Ecto neural progenitor cell (in vitro differentiated cells): Measurements from ENCODE around the gene AP2A2.

Experiments
- DNase-seq: peaks from one replicate; pipeline ENCODE4 v3.0.0-alpha.2; 2018; ENCODE audit warnings: low spot score

The AP2A2 gene

GRCh38 chr11:996681-997080 is 71.0 kb downstream of the AP2A2 start:
- no peak for DNase-seq

GRCh38 chr11:997907-998306 is 72.2 kb downstream of the AP2A2 start:
- no peak for DNase-seq

- no peak for DNase-seq
Measured at GRCh38 chr11:999009-999408, 73.3 kb downstream of the AP2A2 start.

DNA sequence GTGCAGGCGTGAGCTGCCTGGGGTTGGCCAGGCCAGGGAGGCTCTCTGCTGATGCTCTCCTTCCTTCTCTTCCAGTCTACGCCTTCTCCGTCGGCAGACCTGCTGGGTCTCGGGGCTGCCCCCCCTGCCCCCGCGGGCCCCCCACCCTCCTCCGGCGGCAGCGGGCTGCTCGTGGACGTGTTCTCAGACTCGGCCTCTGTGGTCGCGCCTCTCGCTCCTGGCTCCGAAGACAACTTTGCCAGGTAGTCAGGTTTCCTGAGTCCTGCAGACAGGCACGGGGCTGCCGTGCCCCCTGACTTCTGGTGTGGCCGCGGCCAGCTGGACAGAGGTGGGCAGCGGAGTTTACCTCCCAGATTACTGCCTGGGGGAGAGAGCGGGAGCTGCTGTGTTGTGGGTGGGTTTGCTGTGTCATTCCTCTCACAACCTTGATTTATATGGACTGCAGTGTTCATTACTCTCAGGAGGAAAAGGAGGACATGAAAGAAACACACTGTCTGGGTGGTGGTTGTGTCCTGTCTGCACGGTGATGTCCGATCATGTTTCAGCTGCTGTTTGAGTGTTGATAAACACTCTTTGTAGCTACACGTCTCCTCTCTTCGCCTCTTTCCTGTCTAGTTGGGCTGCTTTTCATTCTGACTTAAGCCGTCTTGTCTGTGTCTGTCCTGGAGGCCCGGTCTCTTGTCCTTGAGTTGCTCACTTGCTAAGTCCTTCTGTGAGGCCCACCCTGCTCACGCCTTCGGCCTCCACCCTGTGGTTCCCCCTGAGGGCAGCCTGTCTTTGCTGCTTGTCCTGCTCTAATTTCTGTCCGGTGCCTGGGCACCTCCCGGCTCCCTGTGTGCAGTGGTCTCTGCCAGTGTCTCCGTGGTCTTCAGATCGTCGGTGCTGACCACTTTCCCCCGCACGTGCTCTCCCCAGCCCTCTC is 74.9 kb downstream of the AP2A2 start:
- DNase-seq = no peak

GRCh38 chr11:1001617-1002405 is 76.1 kb downstream of the AP2A2 start:
- DNase-seq = no peak

DNA sequence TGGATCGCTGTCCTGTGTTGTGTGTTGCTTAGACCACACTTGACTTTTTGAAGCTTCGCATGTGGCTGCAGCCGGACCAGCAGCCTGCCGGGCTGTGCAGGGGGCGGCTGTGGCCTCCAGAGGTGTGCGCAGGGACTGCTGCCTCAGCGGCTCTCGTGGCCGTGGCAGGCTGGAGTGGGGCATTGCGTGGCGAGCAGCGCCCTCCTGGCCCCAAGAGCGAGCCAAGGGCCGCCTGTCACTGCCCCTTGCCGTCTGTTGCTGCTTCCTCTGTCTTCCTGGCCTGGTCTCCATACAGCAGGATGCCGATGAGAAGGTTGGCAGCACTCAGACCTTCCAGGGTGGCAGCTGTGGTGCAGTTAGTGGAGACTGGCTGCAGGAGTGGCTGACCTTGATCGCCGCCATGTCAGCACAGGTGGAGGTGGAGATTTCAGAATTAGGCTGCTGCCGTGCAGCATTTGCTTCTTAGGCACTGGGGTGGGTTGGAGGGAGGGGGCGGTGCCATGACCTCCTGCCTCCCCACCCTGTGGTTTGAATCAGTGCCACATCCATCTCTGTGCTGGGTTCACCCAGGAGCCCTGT is 76.8 kb downstream of the AP2A2 start:
- no peak for DNase-seq

DNA sequence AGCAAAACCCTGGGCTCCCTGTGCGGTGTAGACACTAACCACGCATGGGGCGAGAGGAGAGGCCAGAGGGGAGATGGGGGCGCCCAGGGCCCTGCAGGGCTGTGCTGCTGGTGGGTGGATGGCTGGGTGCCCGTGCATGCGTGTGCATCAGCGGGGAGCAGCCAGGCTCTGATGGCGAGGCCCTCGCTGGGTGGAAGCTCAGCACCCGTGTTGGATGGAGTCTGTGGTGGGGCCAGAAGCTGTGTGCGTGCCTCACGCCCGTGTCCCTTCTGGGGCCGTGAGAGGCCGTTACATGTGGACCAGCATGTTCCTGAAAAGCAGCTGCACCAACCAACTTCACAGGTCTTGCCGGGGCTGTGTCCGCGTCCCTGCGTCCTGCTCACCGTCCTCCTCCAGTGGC is 77.5 kb downstream of the AP2A2 start:
- no peak for DNase-seq

GRCh38 chr11:1005928-1006327 is 80.3 kb downstream of the AP2A2 start:
- no peak for DNase-seq

DNA sequence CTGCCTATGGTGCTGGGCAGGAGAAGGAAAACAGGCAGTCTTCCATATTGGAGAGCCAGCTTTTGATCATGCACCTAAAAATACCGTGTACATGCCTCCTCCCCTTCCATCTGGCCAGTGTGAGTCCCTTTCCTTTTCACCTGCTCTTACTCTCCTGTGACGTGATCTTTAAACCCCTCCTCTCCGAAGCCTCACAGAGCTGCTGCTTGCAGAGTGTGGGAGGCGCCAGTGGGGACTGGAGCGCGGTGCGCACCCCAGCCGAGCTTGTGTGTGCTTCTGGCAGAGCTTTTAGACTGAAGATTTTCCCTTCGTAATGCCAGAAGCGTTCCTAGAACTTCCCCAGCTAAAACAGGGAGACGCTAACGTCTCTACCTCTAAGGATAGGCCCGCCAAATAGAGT is 81.1 kb downstream of the AP2A2 start:
- DNase-seq = no peak

GRCh38 chr11:1007279-1007678 is 81.6 kb downstream of the AP2A2 start:
- no peak for DNase-seq

DNA sequence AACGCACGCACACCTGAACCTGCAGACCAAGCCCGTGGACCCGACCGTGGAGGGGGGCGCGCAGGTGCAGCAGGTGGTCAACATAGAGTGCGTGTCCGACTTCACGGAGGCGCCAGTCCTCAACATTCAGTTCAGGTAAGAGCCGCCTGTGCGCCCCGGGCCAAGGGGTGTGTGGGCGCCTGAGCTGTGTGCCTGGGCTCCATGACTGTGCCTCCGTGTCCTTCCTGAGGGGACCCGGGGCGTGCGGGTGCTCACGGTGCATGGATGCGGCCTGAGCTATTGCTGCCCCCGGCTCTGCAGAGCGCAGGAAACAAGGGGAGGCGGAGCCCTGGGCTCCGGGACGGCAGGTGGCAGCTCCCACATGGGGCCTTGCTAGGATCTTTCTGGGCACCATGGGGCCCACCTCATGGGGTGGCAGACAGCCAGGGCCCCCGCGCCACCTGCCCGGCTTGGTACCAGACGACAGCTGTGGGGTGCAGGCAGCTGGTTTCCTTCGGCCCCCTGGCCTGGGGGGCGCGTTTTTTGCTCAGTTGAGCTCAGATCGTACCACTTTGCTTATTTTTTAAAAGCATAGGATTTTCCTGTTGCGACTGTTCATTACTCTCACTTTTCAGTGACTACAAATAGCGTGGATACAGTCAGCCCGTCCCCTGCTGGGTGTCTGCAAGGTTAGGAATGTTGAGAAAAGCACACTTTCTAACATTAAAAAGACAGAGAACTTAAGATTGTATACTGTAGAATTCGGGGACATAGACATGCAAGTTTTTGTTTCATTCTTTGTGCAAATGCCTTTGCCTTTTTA is 82.5 kb downstream of the AP2A2 start:
- no peak for DNase-seq

GRCh38 chr11:1008803-1009145 is 83.1 kb downstream of the AP2A2 start:
- no peak for DNase-seq

GRCh38 chr11:1009371-1009770 is 83.7 kb downstream of the AP2A2 start:
- DNase-seq = no peak

DNA sequence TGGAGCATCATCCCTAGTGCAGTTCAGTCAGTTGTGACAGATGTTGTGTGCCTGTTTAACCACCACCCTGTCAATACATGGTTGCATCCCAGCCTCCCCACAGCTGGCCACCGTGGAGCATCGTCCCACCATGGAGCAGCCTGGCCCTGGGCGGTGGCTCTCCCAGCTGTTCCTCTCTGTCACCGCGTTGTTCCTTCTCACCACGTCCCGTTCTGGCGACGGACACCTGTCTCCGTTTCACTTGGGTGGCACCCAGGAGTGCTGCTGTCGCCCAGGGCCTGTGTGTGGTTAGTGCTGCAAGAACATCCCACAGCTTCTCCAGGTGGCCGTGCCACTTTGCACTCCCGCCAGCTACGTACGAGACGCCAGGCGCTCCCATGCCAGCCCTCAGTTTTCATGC is 84.3 kb downstream of the AP2A2 start:
- no peak for DNase-seq

- DNase-seq = no peak
Measured at GRCh38 chr11:1010551-1011319, 85.1 kb downstream of the AP2A2 start.

DNA sequence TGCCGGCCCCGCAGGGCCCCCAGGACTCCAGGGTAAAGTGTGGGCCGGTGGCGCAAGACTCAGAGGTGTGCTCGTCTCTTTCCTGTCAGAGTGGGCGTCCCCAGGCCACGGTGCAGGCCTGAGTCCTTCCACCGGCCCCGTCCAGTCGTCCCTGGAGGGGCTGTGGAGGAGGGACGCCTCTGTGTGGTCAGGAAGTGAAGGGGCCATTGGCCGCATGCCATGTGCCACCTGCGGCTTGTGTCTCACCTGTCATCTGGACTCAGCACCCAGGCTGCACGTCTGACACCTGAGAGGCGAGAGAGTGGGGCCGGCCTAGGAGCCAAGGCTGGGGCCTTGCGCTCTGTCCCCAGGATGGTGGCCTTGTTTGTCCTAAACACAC is 85.6 kb downstream of the AP2A2 start:
- no peak for DNase-seq

DNA sequence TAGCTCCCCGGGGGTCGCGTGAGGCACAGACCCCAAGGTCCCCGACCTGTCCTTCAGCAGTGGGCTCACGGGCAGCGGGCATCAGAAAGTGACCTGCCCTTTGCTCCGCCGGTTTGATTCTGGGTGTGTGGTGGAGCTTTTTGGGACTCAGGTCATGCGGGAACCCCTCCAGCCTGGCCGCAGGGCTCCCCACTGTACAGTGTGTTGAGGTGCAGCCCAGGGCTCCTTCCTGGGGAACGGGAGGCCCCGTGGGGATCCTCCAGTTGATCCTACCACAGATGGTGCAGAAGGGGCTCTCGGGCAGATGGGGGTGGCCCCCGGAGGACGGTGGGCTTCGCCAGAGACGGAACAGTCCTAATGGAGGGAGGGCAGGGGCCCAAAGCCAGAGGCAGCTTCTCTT is 86.6 kb downstream of the AP2A2 start:
- no peak for DNase-seq

- no peak for DNase-seq
Measured at GRCh38 chr11:1012740-1013630, 87.3 kb downstream of the AP2A2 start.

- no peak for DNase-seq
Measured at GRCh38 chr11:1013631-1013935, 87.9 kb downstream of the AP2A2 start.

DNA sequence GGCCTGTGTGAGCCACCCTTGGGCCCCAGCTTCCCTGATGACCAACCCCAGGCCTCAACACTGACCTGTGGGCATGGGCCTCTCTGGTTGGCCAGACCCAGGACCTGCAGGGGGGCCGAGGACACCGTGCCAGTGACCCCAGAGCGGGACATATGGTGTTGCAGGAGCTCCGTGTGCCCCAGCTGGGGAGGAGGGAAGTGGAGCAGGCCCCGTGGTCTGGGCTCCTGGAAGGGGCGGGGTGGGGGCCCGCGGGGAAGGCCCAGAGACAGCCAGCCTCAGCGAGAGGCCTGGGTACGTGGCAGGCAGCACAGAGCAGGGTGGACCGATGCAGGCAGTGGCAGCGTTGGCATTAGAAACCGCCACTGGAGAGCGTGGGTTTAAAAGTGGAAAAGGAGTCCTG is 88.6 kb downstream of the AP2A2 start:
- DNase-seq = no peak

DNA sequence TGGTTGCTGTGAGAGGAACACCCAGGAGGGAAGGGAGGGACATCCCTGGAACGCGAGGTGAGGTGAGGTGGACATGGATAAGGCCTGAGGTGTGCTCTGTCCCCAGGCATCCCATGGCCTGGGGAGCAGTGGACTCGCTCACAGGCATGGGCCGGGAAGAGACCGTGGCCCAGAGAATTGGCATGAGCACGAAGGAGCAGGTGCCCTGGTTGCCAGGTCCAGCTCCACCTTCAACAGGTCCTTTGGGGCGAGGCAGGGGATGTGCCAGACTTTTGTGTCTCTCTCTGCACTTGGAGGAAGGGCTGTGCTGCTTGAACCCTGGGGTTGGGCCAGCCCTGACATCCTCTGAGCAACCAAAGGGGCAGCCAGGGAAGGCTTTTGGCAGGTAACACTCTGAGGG is 89.4 kb downstream of the AP2A2 start:
- DNase-seq = no peak
